Osteoblast (primary cell): Measurements from ENCODE around the gene PIP5K1B. TPM values are rescaled to one million over a fixed set of nuclear protein-coding genes. Genes with fewer than 3 reads are reported as not detected.

Source experiments
- DNase-seq: peaks from one replicate; pipeline ENCODE4 v3.0.0; 2011; ENCODE audit warnings: low spot score, mixed read lengths; ENCODE audit not compliant: insufficient read length; ENCODE audit errors: missing footprints
- H2AFZ ChIP-seq: 2 replicates; pipeline ENCODE4 v1.6.0; 2011; ENCODE audit warnings: mild to moderate bottlenecking, low read length
- H3K27ac ChIP-seq: 2 replicates; pipeline ENCODE4 v1.5.1; 2011; ENCODE audit warnings: mild to moderate bottlenecking, low read depth, low read length, moderate library complexity
- H3K27me3 ChIP-seq: 2 replicates; pipeline ENCODE4 v1.6.0; 2012; ENCODE audit warnings: mild to moderate bottlenecking, control low read depth, inconsistent platforms, low read length, moderate library complexity; ENCODE audit not compliant: insufficient read depth
- H3K36me3 ChIP-seq: 2 replicates; pipeline ENCODE4 v1.5.1; 2011; ENCODE audit warnings: mild to moderate bottlenecking, low read length, control low read depth, moderate library complexity; ENCODE audit not compliant: insufficient read depth
- H3K4me1 ChIP-seq: 2 replicates; pipeline ENCODE4 v1.5.1; 2011; ENCODE audit warnings: mild to moderate bottlenecking, low read length, control low read depth, moderate library complexity; ENCODE audit not compliant: insufficient read depth
- H3K4me2 ChIP-seq: 2 replicates; pipeline ENCODE4 v1.6.0; 2011; ENCODE audit warnings: mild to moderate bottlenecking, low read length; ENCODE audit not compliant: insufficient read depth
- H3K4me3 ChIP-seq: fragments of 200-600 bp; sonication (generic); 3 replicates; pipeline ENCODE4 v1.5.1; 2012; ENCODE audit warnings: mild to moderate bottlenecking, low read length, inconsistent platforms; ENCODE audit not compliant: insufficient read depth
- H3K79me2 ChIP-seq: 2 replicates; pipeline ENCODE4 v1.6.0; 2012; ENCODE audit warnings: mild to moderate bottlenecking, low read length, control low read depth, inconsistent platforms; ENCODE audit not compliant: insufficient read depth
- H3K9me3 ChIP-seq: 2 replicates; pipeline ENCODE4 v1.5.1; 2011; ENCODE audit warnings: low read depth, low read length, control low read depth
- H4K20me1 ChIP-seq: 2 replicates; pipeline ENCODE4 v1.6.0; 2012; ENCODE audit warnings: mild to moderate bottlenecking, low read length, control low read depth; ENCODE audit not compliant: insufficient read depth
- total RNA-seq: library from RNA; depleted of rRNA; stranded (reverse); fragments of >200 nt; gene quantifications from 2 replicates; pipeline ENCODE4 v1.2.3, GENCODE V29; 2012
- TF ChIP-seq, protein P1 (sequence below): IDR thresholded peaks from 2 replicates; pipeline ENCODE4 v1.5.1; 2011; ENCODE audit warnings: mild to moderate bottlenecking, low read depth, low read length, moderate library complexity; ENCODE audit errors: extremely low read depth

Gene PIP5K1B, protein sequence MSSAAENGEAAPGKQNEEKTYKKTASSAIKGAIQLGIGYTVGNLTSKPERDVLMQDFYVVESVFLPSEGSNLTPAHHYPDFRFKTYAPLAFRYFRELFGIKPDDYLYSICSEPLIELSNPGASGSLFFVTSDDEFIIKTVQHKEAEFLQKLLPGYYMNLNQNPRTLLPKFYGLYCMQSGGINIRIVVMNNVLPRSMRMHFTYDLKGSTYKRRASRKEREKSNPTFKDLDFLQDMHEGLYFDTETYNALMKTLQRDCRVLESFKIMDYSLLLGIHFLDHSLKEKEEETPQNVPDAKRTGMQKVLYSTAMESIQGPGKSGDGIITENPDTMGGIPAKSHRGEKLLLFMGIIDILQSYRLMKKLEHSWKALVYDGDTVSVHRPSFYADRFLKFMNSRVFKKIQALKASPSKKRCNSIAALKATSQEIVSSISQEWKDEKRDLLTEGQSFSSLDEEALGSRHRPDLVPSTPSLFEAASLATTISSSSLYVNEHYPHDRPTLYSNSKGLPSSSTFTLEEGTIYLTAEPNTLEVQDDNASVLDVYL
- total RNA-seq: not detected in 2 replicates

DNA sequence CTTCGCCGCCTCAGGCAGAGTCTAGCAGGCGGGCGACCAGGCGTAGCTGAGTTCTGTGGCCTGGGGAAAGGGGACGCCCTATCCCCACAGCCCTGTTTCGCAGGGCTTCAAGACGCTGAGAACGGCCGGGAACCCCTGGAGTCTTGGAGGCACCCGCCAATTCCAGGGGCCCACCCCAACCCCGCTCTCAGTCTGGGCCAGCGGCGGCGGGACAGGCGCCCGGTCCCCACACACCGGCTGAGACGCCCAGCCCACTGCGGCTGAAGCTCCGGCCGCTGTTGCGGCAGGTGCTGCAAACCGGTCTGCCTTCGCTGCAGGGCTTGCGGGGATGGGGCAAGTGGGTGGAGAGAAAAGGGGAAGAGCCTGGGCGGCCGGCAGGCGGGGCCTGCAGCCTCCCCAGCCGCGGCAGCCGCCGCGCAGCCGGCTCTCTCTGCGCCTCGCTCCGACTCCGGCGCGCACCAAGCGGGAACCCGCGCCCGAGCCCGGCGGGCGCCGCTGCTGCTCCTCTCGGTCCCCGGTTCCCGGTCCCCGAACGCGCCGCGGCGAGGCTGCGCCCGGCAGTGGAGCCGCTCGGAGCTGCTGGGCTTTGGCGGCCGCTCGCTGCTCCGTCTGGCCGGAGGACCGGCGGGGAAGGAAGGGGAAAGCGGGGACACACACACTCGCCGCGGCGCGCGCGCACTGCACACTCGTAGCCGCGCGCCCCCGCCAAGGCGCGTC lies at the start of gene PIP5K1B:
Gene PIP5K1B, plus strand, starts transcription at position 427 of the 717 bp plus-strand sequence. CDS start 117,375 bp downstream, outside the sequence.
- peak within 1 kb of the TSS; percentile 56 for H3K4me3 ChIP-seq
- H3K27me3 ChIP-seq: peaks cover 35% of the 10 kb centered on the region
- no peaks in the 10 kb centered on the region for H3K4me1 ChIP-seq
- H3K27ac ChIP-seq: no peak within 1 kb of the TSS
- no peaks in the 10 kb centered on the region for H3K36me3 ChIP-seq
- TF ChIP-seq, protein P1, sequence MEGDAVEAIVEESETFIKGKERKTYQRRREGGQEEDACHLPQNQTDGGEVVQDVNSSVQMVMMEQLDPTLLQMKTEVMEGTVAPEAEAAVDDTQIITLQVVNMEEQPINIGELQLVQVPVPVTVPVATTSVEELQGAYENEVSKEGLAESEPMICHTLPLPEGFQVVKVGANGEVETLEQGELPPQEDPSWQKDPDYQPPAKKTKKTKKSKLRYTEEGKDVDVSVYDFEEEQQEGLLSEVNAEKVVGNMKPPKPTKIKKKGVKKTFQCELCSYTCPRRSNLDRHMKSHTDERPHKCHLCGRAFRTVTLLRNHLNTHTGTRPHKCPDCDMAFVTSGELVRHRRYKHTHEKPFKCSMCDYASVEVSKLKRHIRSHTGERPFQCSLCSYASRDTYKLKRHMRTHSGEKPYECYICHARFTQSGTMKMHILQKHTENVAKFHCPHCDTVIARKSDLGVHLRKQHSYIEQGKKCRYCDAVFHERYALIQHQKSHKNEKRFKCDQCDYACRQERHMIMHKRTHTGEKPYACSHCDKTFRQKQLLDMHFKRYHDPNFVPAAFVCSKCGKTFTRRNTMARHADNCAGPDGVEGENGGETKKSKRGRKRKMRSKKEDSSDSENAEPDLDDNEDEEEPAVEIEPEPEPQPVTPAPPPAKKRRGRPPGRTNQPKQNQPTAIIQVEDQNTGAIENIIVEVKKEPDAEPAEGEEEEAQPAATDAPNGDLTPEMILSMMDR: no peak
- H4K20me1 ChIP-seq: no peaks in the 10 kb centered on the region
- no peaks in the 10 kb centered on the region for H3K79me2 ChIP-seq
- DNase-seq: peak; percentile 92
- H2AFZ ChIP-seq: no peak within 1 kb of the TSS
- no peaks in the 10 kb centered on the region for H3K9me3 ChIP-seq
- H3K4me2 ChIP-seq: peak within 1 kb of the TSS; percentile 57

DNA sequence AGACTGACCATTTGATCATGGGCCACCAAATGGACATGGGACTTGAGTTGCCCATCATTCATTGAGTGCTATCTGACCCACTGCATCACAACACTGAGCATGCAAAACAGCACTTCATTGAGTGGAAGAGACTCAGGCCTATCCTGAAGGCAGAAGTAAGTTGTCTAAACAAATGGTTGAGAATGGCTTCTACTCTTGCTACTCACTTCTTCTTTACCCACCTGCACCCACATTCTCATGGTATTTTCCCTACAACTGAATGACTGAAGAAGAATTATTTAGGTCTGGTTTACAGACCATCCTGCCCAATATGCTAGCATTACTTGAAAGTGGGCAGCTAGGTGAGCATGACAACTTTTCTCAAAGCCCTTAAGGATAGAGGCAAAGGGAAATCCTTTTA lies 41.0 kb upstream of the PIP5K1B start:
- TF ChIP-seq, protein P1: no peak
- Histone ChIP-seq H3K9me3 (no peaks in the 10 kb centered on the region), H3K4me3 (no peak overlapping the region), H3K4me2 (no peak overlapping the region), H2AFZ (no peak overlapping the region), H3K36me3 (no peaks in the 10 kb centered on the region), H3K4me1 (no peaks in the 10 kb centered on the region), H4K20me1 (no peaks in the 10 kb centered on the region), H3K79me2 (no peaks in the 10 kb centered on the region), H3K27ac (no peak overlapping the region), H3K27me3 (no peaks in the 10 kb centered on the region)
- no peak for DNase-seq

DNA sequence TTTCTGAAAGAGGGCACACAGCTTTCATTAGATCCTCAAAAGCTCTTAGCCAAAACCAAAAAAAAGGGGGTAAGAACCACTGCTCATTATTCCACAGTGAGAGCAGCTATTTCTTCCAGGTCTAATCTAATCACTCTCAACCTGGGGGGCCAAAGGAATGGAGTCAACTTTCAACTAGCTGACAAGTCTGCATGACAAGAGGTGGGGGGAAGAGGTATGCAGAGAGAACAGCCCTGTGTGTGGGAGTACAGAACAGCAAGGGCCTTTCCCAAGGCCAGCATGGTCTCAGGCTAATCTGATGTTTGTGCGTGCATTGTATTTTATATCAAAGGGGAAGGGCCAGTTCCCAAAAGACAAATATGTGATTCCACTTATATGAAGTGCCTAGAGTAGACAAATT lies 36.9 kb upstream of the PIP5K1B start:
- no peak for DNase-seq
- no peaks in the 10 kb centered on the region for H3K9me3 ChIP-seq
- TF ChIP-seq, protein P1: no peak
- no peaks in the 10 kb centered on the region for H3K27me3 ChIP-seq
- no peaks in the 10 kb centered on the region for H4K20me1 ChIP-seq
- H3K79me2 ChIP-seq: no peaks in the 10 kb centered on the region
- no peak overlapping the region for H3K4me3 ChIP-seq
- no peaks in the 10 kb centered on the region for H3K36me3 ChIP-seq
- H3K27ac ChIP-seq: no peak overlapping the region
- no peak overlapping the region for H3K4me2 ChIP-seq
- no peaks in the 10 kb centered on the region for H3K4me1 ChIP-seq
- H2AFZ ChIP-seq: no peak overlapping the region

DNA sequence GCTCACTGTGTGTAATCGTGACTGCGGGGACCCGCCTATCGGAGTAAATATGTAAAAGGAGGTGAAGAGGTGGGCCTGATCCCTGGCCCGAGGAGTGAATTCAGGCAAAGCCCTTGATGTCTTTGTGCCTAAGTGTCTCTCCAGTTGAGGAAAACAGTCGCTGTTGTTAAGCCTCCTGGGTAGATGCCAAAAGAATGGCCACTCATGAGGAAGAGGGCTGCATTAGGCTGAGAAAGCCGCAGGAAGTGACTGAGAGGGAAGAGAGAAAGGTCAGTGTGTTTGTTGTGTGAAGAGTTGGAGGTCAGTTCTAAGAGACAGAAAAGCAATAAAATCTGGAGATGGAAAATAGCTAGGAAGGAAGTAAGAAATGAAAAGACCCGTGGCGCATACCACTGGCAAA lies 35.8 kb upstream of the PIP5K1B start:
- no peak overlapping the region for H3K4me2 ChIP-seq

More for the DNA sequence above, 35.8 kb upstream of the PIP5K1B start:
- H3K79me2 ChIP-seq: no peaks in the 10 kb centered on the region
- H3K9me3 ChIP-seq: no peaks in the 10 kb centered on the region
- H3K4me1 ChIP-seq: no peaks in the 10 kb centered on the region
- no peaks in the 10 kb centered on the region for H3K36me3 ChIP-seq
- H3K27ac ChIP-seq: no peak overlapping the region
- no peak overlapping the region for H3K4me3 ChIP-seq
- TF ChIP-seq, protein P1: no peak
- no peak for DNase-seq
- H4K20me1 ChIP-seq: no peaks in the 10 kb centered on the region
- no peak overlapping the region for H2AFZ ChIP-seq
- no peaks in the 10 kb centered on the region for H3K27me3 ChIP-seq
